Colon (tissue), 2 donors: Measurements from ENCODE around the gene ESRRA.

ENCODE experiments used
- FAIRE-seq: peaks from 2 replicates; lab custom pipeline; 2012; peaks lifted over from hg19 to GRCh38; lab: Jason Lieb, UNC
- donor health status: control.
- donor health status: control.

The ESRRA gene

DNA sequence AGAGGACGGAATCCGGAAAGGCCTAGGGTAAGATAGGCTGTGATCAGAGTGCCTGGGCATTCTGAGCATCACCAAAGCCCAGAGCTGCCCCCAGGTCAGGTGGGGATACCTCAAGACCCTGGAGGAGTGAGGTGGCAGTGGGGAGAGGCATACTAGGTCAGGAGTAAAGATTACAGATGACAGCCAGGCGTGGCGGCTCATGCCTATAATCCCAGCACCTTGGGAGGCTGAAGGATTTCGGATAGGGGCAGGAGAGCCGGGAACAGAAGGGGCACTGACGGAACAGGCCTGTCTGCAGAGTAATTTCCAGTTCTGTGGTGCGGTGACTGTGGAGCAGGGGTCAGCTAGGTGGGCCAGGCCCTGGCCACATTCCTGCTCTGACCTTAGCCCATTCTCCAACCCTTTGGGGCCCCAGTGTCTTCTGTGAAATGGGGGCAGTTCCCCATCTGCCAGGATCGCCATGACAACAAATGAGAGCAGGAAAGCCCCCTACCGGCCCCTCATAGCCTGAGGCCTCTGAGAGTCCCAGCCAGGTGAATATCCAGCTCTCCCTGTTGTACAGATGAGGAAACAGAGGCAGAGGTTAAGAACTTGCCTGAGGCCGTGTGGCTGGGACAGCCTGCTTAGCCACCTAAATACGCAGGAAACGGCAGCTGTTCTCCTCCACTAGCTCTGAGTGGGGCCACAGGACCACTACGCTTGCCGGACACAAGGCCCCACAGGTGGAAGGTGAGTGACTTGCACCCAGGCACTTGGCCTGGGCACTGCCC lies 30.1 kb upstream of the ESRRA start:
- FAIRE-seq, result no peak

DNA sequence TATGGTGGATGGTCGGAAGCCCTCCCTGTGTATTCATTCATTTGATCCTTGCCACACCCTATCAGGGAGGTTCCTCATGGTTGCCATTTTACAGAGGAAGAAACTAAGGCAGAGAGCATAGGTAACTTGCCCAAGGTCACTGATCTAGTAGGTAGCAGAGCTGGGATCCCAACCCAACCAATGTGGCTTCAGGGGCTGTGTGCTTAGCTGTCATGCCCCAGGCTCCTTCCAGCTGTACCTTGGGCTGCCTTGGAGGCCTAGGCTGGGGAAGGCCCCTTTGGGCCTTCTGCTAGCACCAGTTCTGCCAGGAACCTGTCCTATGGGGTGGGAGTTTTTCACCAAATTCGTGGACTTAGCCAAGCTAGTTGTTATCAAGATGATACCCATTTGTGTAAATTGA lies 29.5 kb upstream of the ESRRA start:
- FAIRE-seq, result no peak

DNA sequence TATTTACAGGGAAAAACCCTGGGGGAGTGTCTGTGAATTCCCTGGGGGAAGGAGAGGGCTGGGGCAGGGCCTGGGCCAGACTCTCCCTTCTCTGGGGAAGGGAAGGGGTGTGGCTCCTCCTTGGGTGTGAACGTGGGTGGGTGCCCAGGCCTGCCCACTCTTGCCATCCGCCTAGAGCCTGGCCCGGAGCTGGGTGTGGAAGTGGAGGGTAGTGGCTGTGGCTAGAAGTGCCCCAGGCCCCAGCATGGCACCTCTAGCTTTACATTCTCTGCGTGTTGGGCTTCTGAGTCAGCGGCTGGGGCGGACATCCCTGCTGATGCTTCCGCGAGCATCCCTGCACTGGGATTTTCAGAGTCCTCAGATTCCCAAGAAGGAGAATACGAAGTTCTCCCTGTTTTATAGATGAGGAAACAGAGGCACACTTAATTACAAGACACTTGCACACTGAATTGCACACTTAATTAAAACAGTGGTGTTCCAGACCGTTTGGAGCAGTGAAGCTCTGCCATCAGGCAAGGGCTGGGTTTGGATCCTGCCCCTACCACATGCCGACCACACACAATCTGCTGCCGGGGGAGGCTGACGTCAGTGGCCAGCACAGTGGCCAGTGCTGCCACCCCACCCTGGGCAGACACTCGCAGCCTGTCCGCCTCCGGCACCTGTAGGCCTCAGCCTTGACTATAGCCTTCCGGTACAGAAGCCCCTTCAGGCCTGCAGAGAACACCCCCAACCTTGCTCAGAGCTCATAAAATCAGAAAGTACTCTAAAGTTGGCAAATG lies 28.5 kb upstream of the ESRRA start:
- FAIRE-seq, result no peak

DNA sequence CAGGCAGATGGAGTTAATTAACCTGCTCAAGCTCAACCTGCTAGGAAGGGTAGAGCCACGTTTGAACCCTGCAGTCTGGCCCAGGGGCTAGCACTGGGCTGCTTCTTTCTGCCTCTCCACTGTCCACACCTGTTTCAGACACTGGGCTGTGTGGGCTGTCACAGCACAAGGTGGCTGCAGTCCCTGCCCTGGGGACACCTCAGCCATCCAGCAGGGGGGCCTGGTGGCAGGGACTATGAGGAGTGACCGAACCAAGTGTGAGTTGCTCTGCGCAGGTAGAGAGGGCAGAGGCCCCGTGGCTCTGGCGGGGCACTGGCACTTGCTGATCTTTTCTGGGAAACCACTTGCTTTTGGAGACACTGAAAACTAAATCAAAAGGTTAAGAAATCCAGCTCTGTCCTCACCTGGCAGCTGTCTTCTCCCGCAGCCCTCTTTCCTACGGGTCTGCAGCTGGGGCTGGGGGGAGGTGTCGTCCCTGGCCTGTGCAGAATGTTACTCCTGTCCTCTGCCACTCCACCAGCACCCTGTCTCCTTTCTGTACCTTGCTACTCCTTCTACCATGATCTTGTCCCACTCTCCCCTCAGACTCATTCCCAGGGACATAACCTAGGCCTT lies 26.6 kb upstream of the ESRRA start:
- FAIRE-seq, result no peak

DNA sequence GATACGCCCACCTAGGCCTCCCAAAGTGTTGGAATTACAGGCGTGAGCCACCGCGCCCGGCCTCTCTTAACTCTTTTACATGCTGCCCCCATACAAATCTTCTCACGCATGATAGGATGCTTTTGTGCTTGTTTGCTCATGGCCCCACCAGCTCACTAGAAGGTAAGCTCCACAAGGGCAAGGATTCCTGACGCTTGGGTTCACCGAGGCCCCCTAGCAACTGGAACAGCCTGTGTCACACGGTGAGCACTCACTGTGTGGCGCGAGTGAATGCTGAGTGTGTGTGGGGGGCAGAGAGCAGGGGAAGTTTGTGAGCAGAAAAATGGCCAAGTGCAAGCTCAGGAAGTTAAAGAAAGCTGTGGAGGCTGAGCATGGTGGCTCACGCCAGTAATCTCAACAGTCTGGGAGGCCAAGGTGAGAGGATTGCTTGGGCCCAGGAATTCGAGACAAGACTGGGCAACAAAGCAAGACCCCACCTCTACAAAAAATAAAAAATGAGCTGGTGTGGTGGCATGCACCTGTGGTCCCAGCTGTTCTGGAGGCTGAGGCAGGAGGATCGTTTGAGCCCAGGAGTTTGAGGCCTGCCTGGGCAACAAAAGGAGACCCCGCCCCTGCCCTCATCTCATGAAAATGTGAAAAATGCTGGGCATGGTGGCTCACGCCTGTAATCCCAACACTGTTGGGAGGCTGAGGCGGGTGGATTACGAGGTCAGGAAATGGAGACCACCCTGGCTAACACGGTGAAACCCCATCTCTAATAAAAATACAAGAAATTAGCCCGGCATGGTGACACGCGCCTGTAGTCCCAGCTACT lies 23.2 kb upstream of the ESRRA start:
- no peak for FAIRE-seq

DNA sequence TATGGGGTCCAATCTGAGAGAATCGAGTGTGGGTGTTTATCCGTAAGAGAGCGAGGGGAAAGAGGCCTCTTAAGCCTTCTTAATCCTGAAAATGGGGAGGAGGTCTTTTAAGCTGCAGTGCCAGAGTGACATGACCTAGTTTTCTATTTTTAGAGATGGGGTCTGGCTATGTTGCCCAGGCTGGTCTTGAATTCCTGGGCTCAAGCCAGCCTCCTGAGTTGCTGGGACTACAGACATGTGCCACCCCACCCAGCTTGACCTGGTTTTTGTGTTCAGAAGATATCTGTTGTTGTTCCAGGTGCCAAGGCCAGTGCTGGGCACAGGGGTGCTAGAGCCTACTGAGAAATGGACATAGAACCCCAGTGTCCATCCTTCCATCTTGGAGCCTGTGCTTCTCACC lies 22.2 kb upstream of the ESRRA start:
- no peak for FAIRE-seq

DNA sequence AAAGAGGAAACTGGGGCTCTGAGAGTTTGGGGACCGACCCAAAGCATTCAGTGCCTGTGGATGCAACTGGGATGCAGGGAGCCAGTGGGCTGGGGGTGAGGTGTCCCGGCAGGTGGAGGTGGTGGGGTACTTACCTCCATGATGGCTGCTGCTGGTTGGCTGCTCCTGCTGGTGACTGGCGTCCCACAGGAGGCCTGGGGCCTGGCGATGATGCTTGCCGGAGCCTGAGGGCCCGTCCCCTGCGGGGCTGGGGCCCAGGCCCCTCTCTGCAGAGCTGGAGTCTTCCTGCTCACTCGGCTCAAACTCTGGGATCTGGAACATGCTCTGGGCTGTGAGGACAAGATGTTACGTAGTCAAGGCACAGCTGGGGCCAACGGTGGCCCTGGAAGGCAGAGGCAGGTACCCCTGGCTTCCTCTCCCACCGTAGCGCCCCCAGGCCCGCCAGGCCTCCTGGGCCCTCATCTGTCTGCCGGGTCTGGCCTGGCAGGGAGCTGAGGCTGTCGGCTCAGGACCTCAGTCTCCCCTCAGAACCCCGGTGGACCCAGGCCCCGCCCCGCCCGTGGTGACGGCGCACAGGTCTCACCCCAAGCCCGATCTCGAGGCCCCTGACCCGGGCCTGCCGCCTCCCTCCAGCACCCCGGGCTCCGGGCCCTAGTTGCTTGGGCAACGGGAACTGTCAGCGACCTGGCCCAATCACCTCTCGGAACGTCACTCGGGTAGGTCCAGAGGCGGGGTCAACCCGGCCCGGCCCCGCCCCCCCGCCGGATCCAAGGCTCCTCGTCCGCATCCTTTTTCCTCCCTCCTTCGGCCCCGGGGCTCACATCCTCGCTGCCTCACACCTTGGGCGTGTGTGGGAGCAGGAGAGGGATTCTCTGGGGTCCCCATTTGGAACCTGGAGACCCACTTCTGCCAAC lies 21.0 kb upstream of the ESRRA start, which contains the start of gene BAD:
BAD (minus strand) TSS at position 618 of the 914 bp plus-strand sequence; CDS start at position 321, 297 bp downstream.
- FAIRE-seq, result no peak

DNA sequence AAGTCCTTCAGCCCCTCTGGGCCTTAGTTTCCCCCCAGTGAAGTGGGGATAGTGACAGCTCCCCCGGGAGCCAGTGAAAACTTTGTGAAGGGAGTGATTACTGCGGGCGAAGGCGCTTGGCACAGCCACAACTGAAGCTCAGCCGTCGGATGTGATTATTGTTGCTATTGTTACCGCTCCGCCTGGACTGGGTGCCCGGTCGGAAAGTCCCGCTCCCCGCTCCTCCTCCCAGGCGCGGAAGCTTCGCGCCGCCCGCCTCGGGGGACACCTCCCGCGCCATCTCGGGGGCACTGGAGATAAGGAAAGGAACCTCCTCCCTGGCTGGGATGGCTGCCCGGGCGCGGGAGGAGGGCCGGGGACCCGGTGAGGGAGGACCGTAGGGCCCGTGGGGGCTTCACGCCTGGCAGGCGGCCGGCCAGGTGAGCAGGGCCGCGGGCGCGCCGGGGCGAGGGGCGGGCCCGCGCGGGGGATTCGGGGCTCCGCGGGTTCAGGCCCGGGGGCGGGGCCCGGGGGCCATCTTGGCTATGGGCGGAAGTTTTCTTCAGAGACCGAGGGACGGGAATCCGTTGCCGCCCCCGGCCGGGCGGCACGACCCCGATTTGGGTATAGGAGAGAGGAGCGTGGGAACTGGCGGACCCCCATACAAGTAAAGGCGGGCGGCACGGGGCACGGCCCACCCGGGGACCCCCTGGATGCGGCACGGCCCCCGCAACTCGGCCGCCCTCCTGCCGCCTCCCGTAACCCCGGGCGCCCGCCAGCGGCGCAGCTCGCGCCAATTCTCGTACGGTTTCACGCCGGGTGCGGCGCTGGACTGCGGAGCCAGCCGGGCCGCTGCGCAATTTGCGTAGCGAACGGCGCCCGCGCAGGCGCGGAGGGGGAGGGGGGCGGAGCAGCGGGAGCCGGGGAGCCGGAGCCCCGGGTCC lies 20.1 kb upstream of the ESRRA start, which contains the start of gene GPR137:
GPR137 (plus strand) TSS at position 887 of the 923 bp plus-strand sequence. CDS start 677 bp downstream, outside the sequence.
- no peak for FAIRE-seq

DNA sequence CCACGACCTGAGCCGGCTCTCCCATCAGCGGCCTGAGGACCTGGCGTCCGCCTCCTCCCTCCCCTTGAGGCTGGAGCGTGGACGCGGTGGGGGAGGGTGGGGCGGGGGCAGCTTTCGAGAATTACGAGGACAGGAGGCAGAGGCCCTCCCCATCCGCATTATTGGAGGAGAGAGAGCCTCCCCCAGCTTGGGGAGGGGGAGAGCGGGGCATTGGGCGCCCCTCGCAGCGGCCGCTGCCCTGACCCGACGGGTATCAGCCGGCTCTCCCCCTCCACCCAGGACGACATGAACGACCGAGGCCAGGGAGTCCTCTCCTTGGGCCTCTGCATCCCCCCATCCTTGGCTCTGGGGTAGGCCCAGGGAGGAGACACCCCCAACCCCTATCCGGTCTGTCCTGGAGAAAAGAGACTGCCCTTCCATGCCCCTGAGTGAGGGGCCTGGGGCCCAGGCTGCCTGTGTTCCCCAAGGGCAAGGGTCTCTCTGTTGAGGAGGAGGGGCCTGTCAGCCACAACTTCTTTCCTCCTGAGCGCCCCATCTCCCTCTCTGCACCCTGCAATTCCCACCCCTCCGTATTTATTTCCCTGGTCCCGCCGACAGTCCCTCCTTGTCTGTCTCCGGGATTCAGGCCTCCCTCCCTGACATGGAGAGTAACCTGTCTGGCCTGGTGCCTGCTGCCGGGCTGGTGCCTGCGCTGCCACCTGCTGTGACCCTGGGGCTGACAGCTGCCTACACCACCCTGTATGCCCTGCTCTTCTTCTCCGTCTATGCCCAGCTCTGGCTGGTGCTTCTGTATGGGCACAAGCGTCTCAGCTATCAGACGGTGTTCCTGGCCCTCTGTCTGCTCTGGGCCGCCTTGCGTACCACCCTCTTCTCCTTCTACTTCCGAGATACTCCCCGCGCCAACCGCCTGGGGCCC lies 19.2 kb upstream of the ESRRA start:
- FAIRE-seq, result no peak

DNA sequence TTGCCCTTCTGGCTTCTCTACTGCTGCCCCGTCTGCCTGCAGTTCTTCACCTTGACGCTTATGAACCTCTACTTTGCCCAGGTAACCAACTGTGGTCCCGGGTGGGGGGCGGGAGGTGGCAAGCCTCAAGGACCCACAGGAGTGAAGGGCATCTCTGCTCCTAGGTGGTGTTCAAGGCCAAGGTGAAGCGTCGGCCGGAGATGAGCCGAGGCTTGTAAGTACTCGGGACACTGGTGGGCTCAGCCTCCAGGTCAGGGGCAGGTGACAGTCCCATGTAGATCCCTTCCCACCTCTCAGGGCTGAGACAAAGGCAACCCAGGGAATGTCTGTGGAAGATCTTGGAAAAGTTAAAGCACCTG lies 18.5 kb upstream of the ESRRA start:
- FAIRE-seq, result no peak

DNA sequence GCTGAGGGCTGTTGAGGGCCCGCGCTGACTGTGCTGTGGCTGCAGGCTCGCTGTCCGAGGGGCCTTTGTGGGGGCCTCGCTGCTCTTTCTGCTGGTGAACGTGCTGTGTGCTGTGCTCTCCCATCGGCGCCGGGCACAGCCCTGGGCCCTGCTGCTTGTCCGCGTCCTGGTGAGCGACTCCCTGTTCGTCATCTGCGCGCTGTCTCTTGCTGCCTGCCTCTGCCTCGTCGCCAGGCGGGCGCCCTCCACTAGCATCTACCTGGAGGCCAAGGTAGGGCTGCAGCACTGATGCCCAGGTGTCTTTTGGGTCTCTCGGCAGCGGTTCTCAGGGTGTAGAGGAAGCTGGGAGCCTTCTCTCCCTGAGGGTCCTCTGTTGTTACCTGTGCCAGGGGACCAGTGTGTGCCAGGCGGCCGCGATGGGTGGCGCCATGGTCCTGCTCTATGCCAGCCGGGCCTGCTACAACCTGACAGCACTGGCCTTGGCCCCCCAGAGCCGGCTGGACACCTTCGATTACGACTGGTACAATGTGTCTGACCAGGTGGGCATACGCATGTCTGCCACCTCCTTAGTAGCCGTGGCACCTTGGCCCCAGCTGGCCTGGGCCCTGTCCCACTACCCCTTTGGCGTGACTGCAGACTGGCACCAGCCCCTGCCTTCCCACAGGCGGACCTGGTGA lies 17.5 kb upstream of the ESRRA start:
- FAIRE-seq, result no peak

DNA sequence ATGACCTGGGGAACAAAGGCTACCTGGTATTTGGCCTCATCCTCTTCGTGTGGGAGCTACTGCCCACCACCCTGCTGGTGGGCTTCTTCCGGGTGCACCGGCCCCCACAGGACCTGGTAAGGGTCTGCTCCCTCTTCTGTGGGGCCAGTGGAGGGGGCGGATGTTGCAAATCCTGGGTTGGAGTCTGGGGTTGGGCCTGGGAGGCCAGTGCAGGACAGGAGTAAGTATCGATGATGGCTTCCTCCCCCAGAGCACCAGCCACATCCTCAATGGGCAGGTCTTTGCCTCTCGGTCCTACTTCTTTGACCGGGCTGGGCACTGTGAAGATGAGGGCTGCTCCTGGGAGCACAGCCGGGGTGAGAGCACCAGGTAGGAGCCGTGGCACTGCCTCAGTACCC lies 17.0 kb upstream of the ESRRA start:
- FAIRE-seq, result no peak

DNA sequence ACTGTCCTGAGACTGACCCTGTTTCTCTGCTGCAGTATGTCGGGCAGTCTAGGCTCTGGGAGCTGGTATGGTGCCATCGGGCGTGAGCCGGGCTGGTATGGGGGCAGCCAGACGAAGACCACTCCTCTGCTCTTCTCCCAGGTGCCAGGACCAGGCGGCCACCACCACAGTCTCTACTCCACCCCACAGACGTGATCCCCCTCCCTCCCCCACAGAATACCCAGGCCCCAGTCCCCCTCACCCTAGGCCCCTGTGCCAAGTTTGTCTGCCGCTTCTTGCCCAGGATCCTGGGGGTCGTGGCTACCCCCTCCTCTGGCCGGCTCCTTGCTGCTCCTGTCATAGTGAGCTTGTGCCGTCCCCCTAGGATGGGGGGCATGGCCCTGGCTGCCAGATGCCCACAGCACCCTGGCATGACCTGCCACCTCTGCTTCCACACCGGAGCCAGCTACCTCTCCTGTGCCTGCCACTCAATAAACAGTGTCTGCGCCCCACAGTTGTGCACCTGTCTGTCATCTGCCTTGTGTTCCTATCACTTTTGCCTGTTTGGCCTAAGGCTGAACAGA lies 16.2 kb upstream of the ESRRA start:
- FAIRE-seq, result no peak

DNA sequence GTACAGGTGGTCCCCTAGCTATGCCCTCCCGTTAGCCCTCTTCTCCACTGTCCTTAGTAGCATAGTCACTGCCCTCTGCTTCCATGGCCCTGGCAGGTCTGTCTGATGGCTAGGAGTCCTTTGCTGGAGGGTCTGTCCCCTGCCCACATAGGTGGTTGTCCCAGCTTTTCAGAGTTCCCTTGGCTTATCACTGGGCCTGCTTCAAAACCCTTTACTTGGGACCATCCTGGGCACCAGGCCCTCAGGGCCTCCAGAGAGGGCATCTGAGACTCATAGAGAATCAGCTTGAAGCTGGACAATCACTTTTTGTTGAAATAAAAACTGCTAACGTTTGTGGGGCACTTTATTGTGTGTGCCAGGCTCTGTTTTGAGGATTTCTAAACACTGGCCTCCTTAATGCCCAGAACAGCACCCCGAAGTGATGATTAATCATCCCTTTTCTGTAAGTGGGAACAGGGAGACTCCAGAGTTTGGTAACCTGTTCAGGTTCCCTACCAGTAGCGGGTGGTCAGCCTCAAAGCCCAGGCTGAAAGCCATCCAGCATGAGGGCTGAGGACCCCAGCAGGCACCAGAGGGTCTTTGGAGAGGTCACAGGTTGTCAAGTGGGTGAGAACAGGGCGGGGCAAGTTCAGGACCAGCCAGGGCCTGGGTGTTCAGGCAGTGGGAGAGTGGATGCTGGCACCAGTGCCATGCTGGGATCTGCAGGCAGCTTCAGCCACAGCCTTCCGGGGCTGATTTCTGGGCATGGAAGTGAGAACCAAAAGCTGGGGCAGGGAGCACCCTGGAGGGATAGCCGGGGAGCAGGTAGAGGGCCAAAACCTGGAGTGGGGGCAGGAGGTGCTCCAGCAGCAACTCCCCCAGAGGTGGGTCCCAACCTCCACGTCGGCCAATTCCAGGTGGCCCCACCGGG lies 14.7 kb upstream of the ESRRA start:
- FAIRE-seq, result no peak

DNA sequence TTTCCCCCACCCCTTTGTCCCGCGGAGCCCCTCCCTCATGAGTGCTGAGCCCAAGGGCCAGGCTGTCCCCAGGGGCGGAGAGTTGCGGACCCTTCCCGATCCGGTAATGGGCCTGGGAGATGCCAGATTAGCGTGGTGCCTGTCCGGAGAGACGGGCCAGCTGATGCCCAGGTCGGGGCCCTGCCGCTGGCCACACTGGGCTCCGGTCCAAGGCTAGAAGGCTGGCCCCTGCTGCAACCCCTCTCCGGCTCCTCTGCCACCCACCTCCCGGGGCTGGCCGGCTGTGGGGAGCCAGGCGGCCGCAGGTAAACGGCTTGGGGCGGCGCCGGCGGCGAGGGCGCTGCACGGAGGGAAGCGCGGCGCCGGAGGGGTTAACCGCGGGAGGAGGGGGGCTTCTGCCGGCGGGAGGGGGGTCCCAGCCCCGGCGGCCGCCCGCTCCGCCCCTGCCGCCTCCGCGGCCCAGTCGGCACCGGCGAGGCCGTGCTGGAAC lies 14.0 kb upstream of the ESRRA start, which contains the start of gene KCNK4:
KCNK4 (plus strand) TSS at position 41 of the 490 bp plus-strand sequence. CDS start 1,717 bp downstream, outside the sequence.
- FAIRE-seq, result no peak

DNA sequence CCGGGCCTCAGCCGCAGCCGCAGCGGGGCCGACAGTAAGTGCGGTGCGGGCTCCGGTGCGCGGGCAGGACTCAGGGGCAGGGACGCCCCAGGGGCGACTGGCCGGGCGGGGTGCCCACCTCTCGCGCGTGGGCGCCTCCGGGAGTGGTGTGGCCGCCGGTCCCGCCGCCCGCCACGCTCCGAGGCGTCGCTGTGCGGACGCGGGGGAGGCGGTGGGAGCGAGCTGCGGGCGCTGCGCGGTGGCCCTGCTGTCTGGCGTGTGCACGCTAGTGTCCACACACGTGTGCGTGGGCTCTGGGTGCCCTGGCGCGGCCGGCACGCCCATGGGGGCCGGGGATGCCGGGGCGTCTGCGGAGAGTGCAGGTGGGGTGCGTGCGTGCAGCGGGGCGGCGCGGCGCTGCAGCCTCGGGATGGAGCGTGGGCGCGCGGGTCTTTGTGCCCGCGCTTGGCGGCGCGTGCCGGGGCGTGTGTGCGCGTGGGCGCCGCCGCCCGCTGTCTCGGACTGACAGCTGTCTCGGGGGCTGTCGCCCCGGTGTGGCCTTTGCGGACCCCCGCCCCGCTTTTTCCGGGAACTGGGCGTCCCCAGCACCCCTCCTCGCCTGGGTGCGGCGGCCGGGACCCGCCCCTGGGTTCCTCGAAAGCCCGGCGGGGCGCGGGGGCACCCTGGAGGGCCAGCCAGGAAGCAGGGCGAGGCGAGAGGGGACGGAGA lies 13.4 kb upstream of the ESRRA start:
- FAIRE-seq, result no peak
